ENCODE results near the gene SAAL1.

- TF ChIP-seq CTCF (IDR thresholded peaks at IDR 0.05; ENCODE audit: borderline replicate concordance, extremely low read depth, low read length, poor library complexity, severe bottlenecking) (no peak), EZH2 (IDR thresholded peaks at IDR 0.05; ENCODE audit: borderline replicate concordance, low read depth, low read length, severe bottlenecking) (no peak)
Observed at GRCh38 chr11:18140145-18140544, 34.3 kb upstream of the SAAL1 start.

All from DND-41 (cell line).